GM18907 (cell line): ENCODE data around the gene MPZL1.
"Not testable (repeated sequence)": the region's sequence is repeated elsewhere in the genome, so short reads cannot be mapped to it uniquely, and the experiment has no call there.

Source experiments
- ATAC-seq: cut with Tn5 transposase; IDR thresholded peaks from one replicate; pipeline ENCODE4 v1.9.1; 2021; ENCODE audit warnings: mild to moderate bottlenecking, moderate library complexity; ENCODE audit not compliant: unreplicated experiment

MPZL1 gene

DNA sequence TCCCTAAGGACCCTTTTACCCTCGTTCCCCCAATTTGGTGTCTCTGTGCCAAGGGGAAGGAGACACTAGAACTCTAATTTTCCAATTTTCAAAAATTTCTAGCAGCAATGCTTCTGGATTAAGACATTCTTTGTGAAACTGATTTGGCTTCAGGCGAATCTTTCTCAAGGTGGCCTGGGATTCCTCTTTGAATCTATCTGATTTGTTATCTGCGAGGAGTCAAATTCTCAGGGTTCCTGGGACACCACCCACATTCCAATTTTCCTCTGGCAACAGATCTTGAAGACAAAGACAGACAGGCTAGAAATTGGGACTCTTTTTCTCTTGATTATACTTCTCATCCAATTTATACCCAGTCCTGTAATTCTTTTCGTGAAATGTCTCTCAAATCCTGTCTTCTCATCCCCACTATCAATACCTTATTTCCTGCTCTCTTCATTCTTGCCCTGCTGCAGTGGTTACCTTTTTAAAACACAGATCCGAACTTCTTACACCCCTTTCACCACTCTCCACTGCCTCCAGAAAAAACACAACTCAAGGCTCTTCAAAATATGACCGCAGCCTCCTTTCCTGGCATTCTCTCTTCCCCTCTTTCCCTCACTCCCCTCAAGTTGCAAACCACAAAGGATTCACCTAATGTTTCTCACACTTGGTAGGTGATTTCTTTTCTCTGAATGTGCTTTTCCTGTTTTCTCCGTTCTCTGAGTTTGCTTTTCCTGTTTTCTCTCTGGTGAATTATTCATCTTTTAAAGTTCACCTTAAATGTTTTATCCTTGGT is 2.7 kb upstream of the MPZL1 start:
- ATAC-seq = no peak

DNA sequence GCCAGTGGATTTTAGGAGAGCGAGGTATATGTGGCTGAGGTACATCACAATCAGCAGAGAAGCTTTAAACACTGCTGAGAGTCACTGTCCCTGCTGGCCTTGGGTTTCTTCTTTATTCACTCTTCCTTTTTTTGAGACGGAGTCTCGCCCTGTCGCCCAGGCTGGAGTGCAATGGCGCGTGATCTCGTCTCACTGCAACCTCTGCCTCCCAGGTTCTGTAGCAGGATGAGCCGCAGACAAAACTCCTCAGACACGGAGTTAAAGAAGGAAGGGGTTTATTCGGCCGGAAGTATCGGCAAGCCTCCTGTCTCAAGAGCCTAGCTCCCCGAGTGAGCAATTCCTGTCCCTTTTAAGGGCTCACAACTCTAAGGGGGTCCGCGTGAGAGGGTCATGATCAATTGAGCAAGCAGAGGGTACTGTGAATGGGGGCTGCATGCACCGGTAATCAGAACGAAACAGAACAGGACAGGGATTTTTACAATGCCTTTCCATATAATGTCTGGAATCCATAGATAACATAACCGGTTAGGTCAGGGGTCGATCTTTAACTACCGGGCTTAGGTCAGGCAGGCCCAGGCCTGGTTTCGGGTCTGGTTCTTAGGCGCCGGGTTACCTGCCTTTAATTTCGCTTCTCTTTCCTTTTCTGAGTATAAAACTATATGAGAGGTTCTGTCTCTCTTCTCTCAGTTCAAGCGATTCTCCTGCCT is 1.9 kb upstream of the MPZL1 start:
- ATAC-seq = not testable (repeated sequence)

DNA sequence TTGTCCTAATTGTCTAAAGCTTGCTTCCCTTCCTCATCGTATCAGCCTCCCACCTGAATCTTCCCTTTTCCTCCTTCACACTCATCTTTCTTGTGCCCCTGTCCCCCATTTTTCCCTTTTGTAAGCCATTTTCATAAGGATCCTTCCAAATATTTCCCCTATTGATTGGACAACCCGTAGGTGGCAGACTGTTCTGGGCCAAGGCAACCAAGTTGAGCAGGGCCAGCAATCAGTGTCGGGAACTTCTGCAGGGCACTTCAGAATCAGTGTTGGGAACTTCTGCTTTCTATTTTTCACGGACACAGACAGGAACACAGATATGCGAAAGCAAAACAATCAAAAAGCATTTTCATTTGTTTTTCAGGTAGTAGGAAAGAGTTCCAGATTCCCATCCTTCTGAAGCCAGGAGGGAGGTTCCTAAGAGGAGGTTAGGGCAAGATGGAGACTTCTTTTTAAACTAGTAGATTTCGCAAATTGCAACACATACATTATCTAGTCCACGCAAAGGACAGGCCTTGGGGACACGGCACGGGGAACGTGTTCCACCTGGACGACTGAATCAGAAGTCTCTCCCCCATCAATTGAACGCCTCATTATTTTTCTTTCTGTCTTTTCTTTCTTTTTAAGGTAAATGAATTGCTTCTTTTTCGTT is 691 bp upstream of the MPZL1 start:
- peak; percentile 13 for ATAC-seq

GRCh38 chr1:167722152-167722869 is 529 bp downstream of the MPZL1 start:
- ATAC-seq = peak; percentile 45

- no peak for ATAC-seq
Observed at GRCh38 chr1:167722870-167723251, 1.1 kb downstream of the MPZL1 start.

- no peak for ATAC-seq
Observed at GRCh38 chr1:167723707-167724323, 2.0 kb downstream of the MPZL1 start.

GRCh38 chr1:167726008-167726407 is 4.2 kb downstream of the MPZL1 start:
- no peak for ATAC-seq

GRCh38 chr1:167728818-167729410 is 7.1 kb downstream of the MPZL1 start:
- no peak for ATAC-seq

DNA sequence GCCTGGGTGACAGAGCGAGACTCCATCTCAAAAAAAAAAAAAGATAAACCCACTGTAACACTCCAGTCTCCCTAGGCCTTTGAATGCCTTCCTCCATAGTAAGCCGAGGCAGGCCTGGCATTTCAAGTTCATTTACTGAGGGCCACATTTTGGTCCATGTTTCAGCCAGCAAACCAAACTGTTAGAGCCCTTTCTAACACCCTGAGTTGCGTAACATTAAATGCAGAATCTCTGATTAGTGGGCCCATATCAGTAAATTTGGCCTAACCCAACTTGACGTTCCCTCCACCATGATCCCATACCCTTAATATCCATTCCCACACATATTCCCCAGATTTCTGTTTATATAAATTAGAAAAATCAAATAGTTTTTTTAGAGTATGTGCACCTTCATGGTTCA is 12.4 kb downstream of the MPZL1 start:
- no peak for ATAC-seq

GRCh38 chr1:167734841-167735240 is 13.1 kb downstream of the MPZL1 start:
- no peak for ATAC-seq

GRCh38 chr1:167737169-167737568 is 15.4 kb downstream of the MPZL1 start:
- no peak for ATAC-seq

DNA sequence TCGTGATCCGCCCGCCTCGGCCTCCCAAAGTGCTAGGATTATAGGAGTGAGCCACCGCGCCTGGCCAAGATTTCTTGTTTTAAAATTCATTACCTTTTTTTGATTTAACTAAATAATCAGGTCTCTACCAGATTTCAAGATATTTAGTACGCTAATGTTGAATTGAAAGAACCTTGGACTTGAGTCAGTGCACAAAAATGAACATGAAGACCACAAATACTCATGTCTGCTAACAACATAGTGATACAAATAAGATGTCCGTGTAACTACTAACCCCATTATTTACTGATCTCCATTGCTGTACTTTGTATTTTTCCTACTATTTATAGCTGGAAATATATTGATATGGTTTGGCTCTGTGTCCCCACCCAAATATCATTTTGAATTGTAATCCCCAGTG is 16.4 kb downstream of the MPZL1 start:
- ATAC-seq = no peak

DNA sequence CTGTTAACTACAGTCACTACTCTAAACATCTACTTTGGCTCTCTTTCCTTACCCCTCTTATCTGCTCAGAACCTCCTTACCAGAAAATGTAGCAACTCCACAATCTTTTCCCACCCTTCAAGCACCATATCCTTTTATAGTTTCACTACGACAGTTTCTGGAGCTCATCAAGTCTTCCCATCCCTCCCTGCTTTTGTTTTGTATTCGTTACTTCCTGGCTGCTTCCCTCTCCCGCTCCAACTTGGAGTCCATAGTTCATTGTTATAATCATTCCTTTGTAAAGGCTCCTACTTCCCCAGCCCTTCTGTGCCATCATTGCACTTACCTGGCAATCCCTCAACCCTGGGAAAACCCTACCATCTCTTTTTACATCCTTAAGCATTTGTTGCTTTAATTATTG is 18.0 kb downstream of the MPZL1 start:
- no peak for ATAC-seq

GRCh38 chr1:167741103-167741502 is 19.3 kb downstream of the MPZL1 start:
- not testable (repeated sequence) for ATAC-seq

GRCh38 chr1:167742392-167743057 is 20.7 kb downstream of the MPZL1 start:
- not testable (repeated sequence) for ATAC-seq

GRCh38 chr1:167744901-167745300 is 23.1 kb downstream of the MPZL1 start:
- no peak for ATAC-seq

- ATAC-seq = no peak
Observed at GRCh38 chr1:167746013-167746672, 24.4 kb downstream of the MPZL1 start.

- ATAC-seq = no peak
Observed at GRCh38 chr1:167746988-167747655, 25.3 kb downstream of the MPZL1 start.

DNA sequence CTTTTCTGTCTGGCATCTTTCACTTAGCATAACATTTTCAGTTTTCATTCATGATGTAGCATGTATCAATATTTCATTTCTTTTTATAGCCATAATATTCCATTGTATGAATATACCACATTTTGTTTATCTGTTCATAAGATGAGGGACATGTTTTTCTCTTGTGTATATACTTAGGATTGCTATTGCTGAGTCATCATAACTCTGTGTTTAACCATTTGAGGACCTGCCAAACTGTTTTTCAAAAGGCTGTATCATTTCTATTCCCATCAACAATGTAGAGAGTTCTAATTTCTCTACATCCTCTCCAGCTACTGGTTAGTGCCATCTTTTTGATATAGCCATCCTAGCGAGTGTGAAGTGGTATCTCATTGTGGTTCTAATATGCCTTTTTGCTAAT is 26.2 kb downstream of the MPZL1 start:
- ATAC-seq = no peak
